NCI-H128 (cell line): Measurements from ENCODE around the gene PTPN3.

ENCODE experiments used
- DNase-seq: peaks from one replicate; lab custom pipeline; 2025; ENCODE audit not compliant: unreplicated experiment; lab: John Stamatoyannopoulos, UW

PTPN3 gene

DNA sequence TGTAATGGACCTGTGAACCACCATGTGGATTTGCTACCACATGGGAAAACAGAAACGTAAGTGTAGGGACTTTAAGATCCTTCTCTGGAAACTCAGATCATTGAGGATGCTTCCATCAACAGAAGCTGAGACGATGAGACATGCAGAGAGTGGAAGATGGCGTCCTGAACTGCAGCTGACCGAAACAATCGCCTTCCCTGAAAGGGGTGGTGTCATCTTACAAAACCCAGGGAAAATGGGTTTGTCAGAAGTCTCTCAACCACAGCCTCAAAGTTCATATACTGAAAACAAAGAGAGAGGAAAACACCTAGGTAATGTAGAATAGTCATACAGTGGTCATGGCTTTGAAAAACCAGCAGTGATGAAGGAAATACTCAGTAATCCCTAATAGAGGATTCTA is 6.6 kb upstream of the PTPN3 start:
- DNase-seq, result no peak

DNA sequence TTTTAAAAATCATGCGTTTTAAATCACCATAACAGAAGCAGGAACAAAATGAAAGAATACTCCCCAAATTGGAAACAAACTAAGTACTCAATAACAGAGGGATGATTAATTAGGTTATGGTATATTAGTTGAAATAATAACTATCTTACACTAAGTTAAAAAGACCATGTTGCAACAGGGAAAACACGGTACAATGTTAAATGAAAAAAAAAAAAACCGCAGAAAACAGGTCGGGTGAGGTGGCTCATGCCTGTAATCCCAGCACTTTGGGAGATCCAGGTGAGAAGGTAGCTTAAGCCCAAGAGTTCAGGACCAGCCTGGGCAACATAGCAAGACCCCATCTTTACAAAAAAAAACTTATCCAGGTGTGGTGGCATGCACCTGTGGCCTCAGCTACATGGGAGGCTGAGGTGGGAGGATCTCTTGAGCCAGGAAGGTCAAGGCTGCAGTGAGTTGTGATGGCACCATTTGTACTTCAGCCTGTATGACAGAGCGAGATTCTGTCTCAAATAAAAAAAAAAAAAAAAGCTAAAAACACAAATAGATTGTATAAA is 2.4 kb upstream of the PTPN3 start:
- no peak for DNase-seq

DNA sequence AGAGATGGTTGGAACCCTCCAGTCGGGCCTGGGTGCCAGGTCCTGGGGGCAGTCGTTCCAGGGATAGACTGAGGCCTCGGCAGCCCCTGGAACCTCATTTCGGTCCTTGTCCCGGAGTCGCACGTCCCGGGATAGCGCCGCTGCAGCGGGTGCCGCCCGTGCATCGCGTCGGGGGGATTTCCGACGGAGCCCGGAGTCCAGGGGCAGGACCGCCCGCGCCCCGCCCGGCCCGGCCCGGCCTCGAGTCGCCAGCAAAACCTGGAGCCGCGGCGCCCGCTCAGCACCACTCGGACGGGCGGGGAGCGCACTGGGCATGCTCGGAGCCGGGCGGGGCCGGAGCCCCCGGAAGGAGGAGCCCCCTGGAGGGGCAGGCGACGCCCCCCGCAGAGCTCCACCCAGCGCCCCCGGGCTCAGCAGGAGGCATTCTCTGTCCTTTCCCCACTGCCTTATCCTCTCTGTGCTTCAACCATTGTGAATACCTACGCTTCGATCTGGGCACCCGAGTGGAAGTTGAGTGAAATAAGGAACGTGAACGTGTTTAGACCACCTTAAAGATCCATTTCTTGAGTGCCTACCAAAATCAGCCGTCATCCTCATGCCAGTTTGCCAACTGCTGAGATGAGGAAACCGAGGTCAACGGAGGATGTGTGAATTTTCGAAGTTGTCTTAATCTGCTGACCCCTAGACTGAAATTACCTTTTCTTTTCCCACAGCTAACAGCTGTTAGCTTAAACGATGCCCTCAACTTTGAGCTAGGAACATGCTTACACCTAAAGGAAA is 1.7 kb upstream of the PTPN3 start:
- DNase-seq, result no peak

DNA sequence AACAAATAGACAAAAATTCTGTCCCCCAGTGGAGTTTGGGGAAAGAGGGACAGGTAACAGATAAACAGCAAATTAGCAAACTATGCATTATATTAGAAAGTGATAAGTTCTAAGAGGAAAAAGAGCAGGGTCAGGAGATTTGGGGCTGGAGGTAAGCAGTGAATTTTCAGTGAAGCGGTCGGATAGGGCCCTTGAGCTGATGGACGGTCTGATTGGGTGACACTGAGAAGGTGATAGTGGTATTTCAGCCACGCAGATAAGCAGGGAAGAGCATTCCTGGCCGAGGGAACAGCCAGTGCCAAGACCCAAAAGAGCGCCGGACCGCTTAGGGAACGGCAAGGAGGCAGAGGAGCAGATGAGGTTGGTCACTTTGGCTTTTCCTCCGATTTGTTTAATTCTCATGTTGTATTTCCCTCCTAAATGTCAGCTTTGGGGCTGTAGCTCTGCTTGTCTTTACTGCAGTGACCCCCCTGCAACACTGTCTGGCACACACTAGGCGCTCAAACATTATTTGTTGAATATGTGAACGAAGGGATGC is 1.1 kb upstream of the PTPN3 start:
- DNase-seq, result no peak

DNA sequence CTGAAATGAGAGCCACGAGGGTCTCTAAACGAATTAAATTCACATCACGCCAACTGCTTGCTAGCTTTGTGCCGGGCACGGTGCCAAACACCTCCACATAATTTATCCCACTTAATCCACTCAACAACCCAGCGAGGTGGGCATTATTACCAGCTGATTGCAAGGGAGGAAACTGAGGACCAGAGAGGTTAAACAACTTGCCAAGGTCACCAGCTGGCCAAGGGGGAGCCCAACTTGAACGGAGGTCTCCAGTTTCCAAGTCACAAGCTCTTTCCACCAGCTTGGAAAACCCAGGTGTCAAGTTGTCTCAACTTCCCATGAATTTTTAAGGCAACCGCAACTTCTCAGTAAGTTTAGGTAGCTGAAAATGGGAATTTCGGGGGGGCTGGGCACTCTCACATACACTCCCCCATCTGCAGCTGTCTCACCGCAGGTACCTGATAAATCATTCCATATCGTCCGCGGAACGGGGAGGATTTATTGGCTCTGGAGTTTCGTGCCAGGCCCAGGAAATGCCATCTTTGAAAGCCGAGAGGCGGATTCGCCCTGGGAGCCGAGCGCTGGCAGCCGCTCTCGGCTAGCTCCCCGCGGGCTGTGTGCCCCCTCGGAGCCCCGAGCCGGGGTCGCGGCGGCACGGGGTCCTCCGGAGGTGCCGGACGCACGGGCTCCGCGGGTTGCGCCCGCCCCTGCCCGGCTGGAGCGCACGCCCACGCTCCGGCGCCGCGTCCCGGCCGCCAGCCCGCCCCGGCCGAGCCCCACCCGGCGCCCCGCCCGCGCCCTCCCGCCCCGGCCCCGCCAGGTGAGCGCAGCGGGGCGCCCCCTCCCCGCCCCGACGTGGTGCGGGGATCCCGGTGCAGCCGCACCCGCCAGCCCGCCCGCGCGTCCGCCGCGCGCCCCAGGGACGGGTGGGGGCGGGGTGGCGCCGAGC is 617 bp downstream of the PTPN3 start:
- DNase-seq, result peak; percentile 62

DNA sequence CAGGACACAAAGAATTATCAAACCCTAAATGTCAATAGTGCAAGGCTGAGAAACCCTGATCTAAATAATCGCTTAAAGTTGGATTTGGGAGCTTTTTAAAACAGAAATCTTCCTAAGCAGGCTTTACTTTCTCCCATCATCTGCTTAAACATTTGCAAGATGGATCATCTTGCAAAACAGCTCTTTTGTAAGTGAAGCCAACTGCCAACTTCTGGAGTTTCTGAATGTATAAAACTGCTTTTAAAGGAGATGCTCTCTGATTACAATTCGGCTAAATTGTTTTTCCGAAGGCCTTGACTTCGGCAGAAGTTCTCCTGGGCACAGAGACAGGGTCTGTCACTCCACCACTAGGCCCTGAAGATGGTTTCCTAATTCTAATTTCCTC is 1.3 kb downstream of the PTPN3 start:
- DNase-seq, result no peak

DNA sequence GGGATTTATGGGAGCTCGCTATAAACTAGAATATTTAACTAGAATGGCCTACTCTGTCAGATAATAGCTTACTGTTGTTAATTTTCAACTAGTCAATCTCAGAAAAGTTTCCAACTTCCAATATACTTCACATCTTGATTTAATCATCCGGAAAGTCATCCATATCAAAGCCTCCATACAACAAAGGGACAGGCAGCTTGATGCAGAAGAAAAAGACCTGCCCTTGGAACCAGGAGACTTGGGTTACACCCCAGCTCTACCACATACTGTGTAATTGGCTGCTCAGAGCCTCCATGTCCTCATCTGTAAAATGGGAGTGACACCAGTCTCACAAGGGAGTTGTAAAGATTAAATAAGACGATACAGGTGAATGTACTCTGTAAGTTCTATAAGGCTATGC is 1.9 kb downstream of the PTPN3 start:
- no peak for DNase-seq

DNA sequence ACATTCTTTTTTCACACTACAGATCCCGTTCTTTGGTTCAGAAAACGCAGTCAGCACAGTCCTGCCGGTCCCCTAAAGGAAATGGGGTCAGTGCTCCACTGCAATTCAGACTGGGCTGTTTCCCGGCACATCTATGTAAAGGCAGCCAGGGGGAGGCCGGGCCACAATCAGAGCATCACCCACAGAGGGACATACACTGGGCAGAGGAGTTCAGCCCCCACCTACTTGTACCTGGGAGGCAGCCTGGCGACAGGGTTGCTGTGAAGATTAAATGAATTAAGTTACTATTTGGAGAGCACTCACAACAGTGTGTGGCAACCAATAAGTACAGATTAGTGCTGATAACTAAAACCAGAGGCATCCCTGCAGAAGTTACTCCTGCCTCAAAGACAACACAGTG is 4.5 kb downstream of the PTPN3 start:
- DNase-seq, result no peak

DNA sequence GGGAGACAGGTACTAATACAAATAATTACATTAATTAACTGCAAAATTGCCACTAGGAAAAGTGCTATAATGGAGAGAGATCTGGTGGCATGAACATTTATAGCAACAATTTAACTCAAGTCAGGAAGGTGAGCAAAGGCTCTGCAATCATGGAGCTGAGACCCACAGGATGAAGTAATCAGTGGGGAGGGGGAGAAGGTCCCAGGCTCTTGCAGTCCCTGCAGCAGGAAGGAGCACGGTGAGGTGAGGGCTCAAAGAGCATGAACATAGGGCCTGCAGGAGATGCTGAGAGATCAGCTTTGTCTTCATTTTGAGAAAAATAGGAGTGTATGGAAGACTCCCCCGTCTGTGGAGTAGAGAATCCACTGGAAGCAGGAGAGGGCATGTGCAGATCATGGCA is 6.5 kb downstream of the PTPN3 start:
- DNase-seq, result no peak

DNA sequence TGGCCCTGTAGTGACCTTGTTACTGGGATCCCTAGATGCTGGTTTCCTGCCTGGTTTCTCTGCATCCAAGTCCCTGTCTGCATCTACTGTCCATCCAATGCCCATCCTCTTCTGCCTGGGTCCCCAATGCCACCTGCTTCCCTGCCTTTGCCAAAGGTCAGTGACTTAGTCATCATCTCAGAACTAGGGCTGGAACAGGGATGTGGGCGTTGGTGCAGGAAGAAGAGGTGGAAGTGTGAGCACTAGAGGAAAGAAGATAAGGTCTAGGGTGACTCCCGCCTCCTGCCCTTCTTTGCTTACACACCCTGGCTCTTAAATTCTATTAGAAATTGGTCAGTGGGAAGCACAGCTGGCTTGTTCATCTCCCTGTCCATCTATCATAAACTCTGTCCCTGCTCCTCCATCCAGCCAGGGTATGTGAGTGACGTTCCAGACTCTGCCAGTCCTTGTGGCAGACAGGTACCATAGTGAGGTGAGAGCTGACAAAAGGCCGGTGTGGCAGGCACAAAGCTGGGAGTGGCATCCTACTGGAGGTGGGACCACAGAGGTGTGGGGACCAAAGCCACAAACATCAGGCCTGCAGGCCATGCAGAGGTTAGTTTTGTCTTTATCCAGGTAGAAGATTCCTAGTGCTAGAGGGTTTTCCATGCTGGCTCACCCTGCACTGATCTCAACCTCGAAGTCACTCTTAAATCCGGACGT is 9.2 kb downstream of the PTPN3 start:
- DNase-seq, result no peak

DNA sequence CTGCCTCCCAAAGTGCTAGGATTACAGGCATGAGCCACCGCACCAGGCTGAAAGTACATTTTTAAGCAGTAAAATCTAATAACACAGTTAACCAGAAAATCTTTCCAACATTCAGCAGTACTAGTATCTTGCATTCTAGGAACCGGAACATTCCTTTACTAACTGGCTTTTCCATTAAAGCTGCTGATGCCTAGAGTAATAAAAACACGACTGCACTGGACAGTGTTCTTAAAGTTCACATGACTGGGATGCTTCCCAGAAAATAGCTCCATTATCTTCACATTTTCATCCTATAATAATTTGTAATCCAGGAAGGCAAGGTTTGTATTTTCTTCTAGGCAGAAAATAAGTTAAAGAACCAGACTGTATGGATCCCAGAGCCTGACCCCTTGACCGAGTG is 9.8 kb downstream of the PTPN3 start:
- DNase-seq, result no peak

DNA sequence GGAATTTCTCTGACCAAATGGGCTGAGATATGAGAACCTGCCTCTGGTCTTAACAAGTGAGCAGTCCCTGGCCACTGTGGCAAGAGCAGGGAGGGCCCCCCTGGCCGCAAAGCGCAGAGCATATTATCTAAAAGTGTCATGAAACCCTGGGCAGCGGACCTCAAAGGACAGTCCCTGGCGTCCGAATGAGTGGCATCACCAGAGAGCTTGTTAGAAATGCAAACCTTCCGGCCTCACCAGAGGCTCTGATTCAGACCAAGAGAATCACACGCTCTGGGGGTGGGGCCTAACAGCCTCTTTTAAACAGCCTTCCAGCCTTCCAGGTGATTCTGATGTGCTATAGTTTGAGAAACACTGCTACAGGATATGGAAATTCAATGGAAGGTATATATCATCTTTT is 10.9 kb downstream of the PTPN3 start:
- DNase-seq, result no peak

DNA sequence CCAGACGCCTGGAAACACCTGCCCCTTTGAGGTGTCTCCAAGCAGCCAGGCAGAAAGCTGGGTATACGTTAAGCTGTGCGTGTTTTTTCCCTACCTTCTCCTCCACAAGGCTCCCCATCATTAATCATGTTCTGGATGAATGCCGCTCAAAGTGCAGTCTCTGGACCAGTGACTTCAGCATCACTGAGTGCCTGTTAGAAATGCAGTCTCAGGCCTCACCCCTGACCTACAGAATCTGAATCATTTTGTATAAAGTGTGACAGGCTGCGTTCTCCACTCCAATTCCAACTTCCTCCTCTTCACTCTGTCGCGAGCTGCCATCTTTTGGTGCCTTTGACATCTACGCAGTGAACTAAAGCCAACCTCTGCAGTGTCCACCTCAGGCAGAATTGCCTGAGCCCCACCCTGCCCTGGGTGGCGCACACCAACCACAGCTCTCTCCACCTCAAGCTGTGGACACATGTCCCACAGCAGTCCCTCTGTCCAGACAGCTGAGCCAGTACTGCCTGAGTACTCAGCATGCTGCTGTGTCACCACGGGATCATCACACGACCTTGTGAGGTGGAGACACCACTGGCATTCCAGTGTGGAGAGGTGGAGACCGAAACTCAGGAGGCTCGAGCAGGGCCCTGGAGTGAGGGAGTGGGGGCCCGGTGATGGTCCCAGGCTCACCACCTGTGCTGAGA is 14.2 kb downstream of the PTPN3 start:
- DNase-seq, result no peak

DNA sequence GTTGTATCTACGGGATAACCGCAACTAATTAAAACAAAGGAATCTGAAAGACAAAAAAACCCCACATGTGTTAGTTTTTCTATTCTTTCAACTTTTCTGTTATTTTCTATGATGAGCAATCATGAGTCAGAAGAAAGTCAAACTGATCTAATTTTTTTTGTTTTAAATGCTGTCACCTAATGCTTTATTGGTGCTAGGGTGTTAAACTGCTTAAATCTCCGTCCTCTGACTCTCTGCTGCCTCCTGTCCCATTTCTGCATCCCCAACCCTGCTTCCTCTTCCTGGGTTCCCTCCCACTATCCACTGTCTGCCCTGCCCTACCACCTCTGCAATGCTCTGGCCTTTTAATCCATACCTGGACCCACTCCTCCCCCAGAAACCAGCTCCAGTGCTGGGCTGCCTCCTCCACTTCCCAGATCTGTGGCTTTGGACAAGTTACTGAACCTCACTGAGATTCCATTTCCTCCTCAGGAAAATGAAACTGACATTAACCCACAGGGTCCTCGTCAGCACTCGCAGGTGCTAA is 15.7 kb downstream of the PTPN3 start:
- DNase-seq, result no peak

DNA sequence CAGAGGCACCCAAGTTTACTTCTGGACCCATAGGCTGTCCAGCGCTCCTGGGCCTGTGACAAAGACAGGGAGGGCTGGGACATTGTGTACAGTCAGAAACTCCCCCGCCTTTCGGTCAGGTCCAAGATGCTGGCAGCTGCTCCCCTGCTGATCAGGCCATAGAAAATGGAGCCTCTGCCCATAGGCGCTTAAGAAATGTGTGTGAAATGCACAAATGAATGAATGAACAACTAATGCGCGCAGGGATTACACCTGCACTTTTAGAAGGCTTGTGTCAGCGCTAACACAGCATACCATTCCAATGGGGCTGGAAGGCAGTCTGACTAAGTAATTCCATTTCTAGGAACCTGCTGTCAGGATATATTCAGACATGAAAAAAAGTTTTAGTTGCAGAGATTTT is 16.3 kb downstream of the PTPN3 start:
- no peak for DNase-seq

DNA sequence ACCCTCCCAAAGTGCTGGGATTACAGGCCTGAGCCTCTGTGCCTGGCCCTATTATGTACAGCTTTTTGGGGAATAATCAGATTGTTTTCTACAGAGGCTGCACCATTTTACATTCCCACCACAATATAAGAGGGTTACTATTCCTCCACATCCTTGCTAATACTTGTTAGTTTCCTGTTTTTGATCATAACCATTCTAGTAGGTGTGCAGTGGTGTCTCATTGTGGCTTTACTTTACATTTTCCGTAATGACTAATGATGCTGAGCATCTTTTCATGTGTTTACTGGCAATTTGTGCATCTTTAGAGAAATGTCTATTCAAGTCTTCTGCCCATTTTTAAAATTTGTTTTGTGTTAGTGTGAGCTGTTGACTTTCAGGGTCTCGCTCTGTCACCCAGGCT is 18.3 kb downstream of the PTPN3 start:
- DNase-seq, result no peak

DNA sequence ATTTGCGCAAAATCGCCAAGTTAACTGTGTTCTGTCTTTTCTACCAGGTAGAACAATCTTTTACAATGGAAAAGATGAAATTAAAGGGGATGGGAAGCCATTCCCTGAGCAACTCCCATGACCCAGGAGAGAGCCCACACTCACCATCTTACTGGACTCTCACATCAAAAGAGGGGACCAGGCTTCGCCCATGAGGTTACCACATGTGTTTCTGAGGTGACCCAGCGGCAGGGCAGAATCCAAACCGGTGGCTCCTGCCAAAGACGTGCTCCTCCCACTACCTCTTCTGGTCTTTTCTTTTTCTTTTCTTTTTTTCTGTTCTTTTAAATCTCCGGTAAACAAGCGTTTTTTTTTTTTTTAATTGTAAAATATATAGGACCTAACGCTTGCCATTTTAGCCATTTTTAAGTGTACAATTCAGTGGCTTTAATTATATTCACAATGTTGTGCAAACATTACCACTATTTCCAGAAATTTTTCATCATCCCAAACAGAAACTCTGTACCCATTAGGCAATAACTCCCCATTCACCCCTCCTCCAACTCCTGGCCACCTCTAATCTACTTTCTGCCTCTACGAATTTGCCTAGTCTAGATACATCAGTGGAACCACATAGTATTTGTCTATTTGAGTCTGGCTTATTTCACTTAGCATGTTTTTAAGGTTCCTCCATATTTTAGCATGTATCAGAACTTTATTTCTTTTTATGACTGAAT is 19.3 kb downstream of the PTPN3 start:
- DNase-seq, result no peak

DNA sequence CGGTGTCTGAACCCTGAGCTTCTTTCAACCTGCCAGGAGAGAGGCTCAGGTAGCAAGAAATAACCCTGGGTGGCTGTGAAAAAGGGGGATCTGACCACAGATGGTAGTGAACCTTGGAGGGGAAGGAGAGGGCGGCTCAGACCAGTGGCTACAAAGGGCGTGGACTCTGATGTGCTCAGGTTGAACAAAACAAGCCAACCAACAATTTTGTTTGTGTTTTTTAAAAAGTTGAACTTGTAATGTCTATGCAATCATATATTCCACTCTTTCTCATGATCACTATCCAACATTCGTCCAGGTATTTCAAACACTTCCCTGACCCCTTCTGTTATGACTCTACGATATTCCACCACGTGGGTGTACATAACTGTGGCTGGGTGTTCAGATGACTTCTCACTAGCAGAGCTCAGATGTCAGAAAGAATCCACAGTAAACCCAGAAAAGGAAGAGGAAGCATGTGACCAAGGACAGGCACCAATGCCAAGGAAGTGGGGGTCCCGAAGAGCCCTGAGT is 20.0 kb downstream of the PTPN3 start:
- DNase-seq, result no peak

DNA sequence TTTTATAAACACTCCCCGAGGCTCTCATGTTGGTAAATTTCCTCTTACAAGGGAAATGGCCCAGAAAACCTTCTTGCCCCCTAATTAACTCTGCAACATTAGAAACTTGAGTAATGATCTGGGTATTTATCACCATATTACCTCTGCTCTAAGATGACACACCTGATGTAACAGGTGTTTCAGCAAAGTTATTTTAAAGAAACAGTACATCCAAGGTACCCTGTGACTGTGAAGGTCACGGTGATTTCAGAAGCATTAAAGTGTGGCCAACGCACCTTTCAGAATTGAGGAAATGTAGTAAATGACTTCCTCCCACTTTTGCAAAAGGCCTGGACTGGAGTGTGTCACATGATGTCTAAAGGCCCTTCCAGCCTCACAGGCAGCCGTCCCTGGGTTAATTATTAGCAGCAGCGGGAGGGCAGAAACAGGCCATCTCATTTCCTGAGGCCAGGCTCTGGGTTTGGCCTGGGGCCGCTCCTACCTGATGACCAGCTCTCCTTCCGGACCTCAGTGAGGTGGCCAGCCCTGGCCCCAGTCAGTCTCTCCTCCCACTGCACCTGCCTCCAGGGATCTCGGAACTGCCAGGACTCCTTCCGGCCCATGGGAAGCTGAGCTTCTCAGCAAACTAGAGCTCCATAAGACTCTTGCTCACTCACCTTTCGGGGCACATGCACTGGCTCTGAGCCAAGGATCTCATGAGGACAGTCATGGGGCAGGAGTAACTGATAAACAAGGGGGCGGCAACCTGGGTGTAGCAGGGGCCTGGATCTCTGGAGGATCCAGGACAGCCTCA is 20.7 kb downstream of the PTPN3 start:
- no peak for DNase-seq
